ENCODE data around the gene EPHB6. TPM values are rescaled to one million over a fixed set of nuclear protein-coding genes. Genes with fewer than 3 reads are reported as not detected.

Gene EPHB6
- total RNA-seq, 1 experiment from 2014 or later, result 39.2 TPM

- TF ChIP-seq CTCF (conservative IDR thresholded peaks at IDR 0.05) (no peak), EZH2 (IDR thresholded peaks at IDR 0.05; ENCODE audit: low read depth) (no peak)
- no peaks in the 10 kb centered on the region for H3K27me3 ChIP-seq (ENCODE audit: insufficient read depth, low read depth)
- H3K4me2 ChIP-seq, result peak overlapping the region; percentile 77
- intact Hi-C loops (cut with micrococcal nuclease; ENCODE audit: unreplicated experiment), result loop anchor here (5.0 kb wide), 2 partner anchors 498 to 507 kb away; partner anchors contain the start of gene ZYX
- POLR2A ChIA-PET (ENCODE audit: unreplicated experiment), result no interaction called here
- H3K9me2 ChIP-seq (ENCODE audit: insufficient read depth), result no peaks in the 10 kb centered on the region
- H3F3A ChIP-seq (ENCODE audit: insufficient read depth, low read depth), result peaks cover 5% of the 10 kb centered on the region; the same call in 1 of the 2 replicates
- H3K79me2 ChIP-seq (ENCODE audit: low read depth), result no peaks in the 10 kb centered on the region
- DNase-seq, result no peak
- H3K36me3 ChIP-seq (ENCODE audit: low read depth), result no peaks in the 10 kb centered on the region
- CTCF ChIA-PET, result no interaction called here
- peaks cover 54% of the 10 kb centered on the region for H3K4me1 ChIP-seq (replicated peaks; ENCODE audit: insufficient read depth)
- no peak overlapping the region for H2AFZ ChIP-seq
- H4K20me1 ChIP-seq (ENCODE audit: insufficient read depth), result peaks cover 3% of the 10 kb centered on the region; the same call in 1 of the 2 replicates
- BruUV-seq (replicated peaks), result no TSS peak
- H3K27ac ChIP-seq, result no peak overlapping the region
- no peaks in the 10 kb centered on the region for H3K9me3 ChIP-seq (ENCODE audit: insufficient read depth, low read depth)
- no peak overlapping the region for H3K4me3 ChIP-seq
Measured at GRCh38 chr7:142884286-142884640, 29.4 kb downstream of the EPHB6 start.

- H3K79me2 ChIP-seq (ENCODE audit: low read depth), result no peaks in the 10 kb centered on the region
- DNase-seq, result peak; percentile 83 to 85
- H3K4me1 ChIP-seq (replicated peaks; ENCODE audit: insufficient read depth), result peaks cover 57% of the 10 kb centered on the region
- H3K27ac ChIP-seq, result no peak within 1 kb of the TSS
- peaks cover 1% of the 10 kb centered on the region; the same call in 1 of the 2 replicates for H4K20me1 ChIP-seq (ENCODE audit: insufficient read depth)
- TSS peak; percentile 50 for BruUV-seq (replicated peaks)
- no peaks in the 10 kb centered on the region for H3K27me3 ChIP-seq (ENCODE audit: insufficient read depth, low read depth)
- peak within 1 kb of the TSS; percentile 77 for H3K4me2 ChIP-seq
- H3K4me3 ChIP-seq, result peak within 1 kb of the TSS; percentile 53
- TF ChIP-seq EZH2 (IDR thresholded peaks at IDR 0.05; ENCODE audit: low read depth), result no peak
- TF ChIP-seq CTCF (conservative IDR thresholded peaks at IDR 0.05), result no peak
- ChIA-PET POLR2A (ENCODE audit: unreplicated experiment) (interaction anchor here (0.5 to 0.6 kb wide), 2 partner anchors 44 to 80 kb away, joined by 3 to 5 read pairs; no protein-coding TSS in a partner anchor), CTCF (interaction anchor here (0.8 to 0.9 kb wide), 2 partner anchors 9 to 298 kb away, joined by 3 to 6 read pairs; no protein-coding TSS in a partner anchor)
- H2AFZ ChIP-seq, result peak within 1 kb of the TSS; percentile 37; the same call in 1 of the 2 replicates
- intact Hi-C loops (cut with micrococcal nuclease; ENCODE audit: unreplicated experiment), result loop anchor here (1.0 kb wide), 1 partner anchor 14 kb away; no protein-coding TSS in a partner anchor
- H3K9me2 ChIP-seq (ENCODE audit: insufficient read depth), result no peaks in the 10 kb centered on the region
- H3K9me3 ChIP-seq (ENCODE audit: insufficient read depth, low read depth), result no peaks in the 10 kb centered on the region
- H3K36me3 ChIP-seq (ENCODE audit: low read depth), result no peaks in the 10 kb centered on the region
- peaks cover 5% of the 10 kb centered on the region; the same call in 1 of the 2 replicates for H3F3A ChIP-seq (ENCODE audit: insufficient read depth, low read depth)
Measured at GRCh38 chr7:142885311-142886230, 30.7 kb downstream of the EPHB6 start, which contains the start of gene TRPV6. Gene TRPV6 (minus strand): TSS chr7:142885745.

GRCh38 chr7:142886866-142887265 lies 32.0 kb downstream of the EPHB6 start:
- TF ChIP-seq EZH2 (IDR thresholded peaks at IDR 0.05; ENCODE audit: low read depth) (no peak), CTCF (conservative IDR thresholded peaks at IDR 0.05) (no peak)
- H3K4me3 ChIP-seq, result no peak overlapping the region
- H3K9me2 ChIP-seq (ENCODE audit: insufficient read depth), result no peaks in the 10 kb centered on the region
- intact Hi-C loops (cut with micrococcal nuclease; ENCODE audit: unreplicated experiment), result no loop called here
- H3K27me3 ChIP-seq (ENCODE audit: insufficient read depth, low read depth), result no peaks in the 10 kb centered on the region
- H3K4me2 ChIP-seq, result no peak overlapping the region; the same call in 1 of the 2 replicates
- no TSS peak for BruUV-seq (replicated peaks)
- H3K36me3 ChIP-seq (ENCODE audit: low read depth), result no peaks in the 10 kb centered on the region
- ChIA-PET CTCF (no interaction called here), POLR2A (ENCODE audit: unreplicated experiment) (interaction anchor here (0.6 to 0.8 kb wide), 3 partner anchors 31 to 116 kb away, joined by 3 to 9 read pairs (median 7); partner anchors contain the start of gene EPHB6)
- peaks cover 5% of the 10 kb centered on the region; the same call in 1 of the 2 replicates for H3F3A ChIP-seq (ENCODE audit: insufficient read depth, low read depth)
- no peaks in the 10 kb centered on the region for H3K79me2 ChIP-seq (ENCODE audit: low read depth)
- H2AFZ ChIP-seq, result no peak overlapping the region
- H4K20me1 ChIP-seq (ENCODE audit: insufficient read depth), result no peaks in the 10 kb centered on the region
- H3K9me3 ChIP-seq (ENCODE audit: insufficient read depth, low read depth), result no peaks in the 10 kb centered on the region
- peaks cover 49% of the 10 kb centered on the region for H3K4me1 ChIP-seq (replicated peaks; ENCODE audit: insufficient read depth)
- no peak overlapping the region for H3K27ac ChIP-seq
- peak in 1 of 2 experiments; percentile 47 for DNase-seq

Measured in PC-9 (cell line).